Suprapubic skin (tissue), 3 donors: ENCODE data around the gene SMAD4.

Source experiments
- EP300 ChIP-seq: sonication (generic); formaldehyde crosslinking; IDR thresholded peaks from one replicate; pipeline ENCODE4 v1.6.1; 2017; ENCODE audit warnings: antibody characterized with exemption
- POLR2A ChIP-seq, 2 donors: fragments of 450-650 bp; IDR thresholded peaks; one replicate each; pipeline ENCODE4 v1.6.1; 2017; ENCODE audit warnings: antibody characterized with exemption in 2 of 2, mild to moderate bottlenecking in 2 of 2, moderate library complexity in 2 of 2
- TF ChIP-seq, protein P1 (sequence below), 2 donors: fragments of 200-600 bp in 1 of 2; fragments of 450-650 bp in 1 of 2; sonication (generic) in 1 of 2; IDR thresholded peaks; one replicate each; pipeline ENCODE4 v1.5.1; 2016 to 2019; ENCODE audit warnings: antibody characterized with exemption in 2 of 2, mild to moderate bottlenecking in 1 of 2, moderate library complexity in 1 of 2

DNA sequence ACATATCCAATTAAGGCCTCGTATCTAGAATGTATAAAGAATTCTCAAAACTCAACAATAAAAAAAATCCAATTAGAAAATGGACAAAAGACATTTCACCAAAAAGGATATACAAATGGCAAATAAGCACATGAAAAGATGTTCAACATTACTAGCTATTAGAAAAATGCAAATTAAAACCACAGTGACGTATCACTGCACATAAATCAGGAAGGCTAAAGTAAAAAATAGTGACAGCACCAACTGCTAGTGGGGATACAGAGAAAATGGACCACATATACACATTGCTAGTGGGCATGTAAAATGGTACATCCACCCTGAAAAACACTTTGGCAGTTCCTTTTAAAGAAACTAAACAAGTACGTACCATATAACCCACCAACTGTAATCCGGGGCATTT, 59.7 kb downstream of the SMAD4 start:
- no peak for TF ChIP-seq POLR2A (IDR thresholded peaks at IDR 0.05)
- TF ChIP-seq, protein P1, sequence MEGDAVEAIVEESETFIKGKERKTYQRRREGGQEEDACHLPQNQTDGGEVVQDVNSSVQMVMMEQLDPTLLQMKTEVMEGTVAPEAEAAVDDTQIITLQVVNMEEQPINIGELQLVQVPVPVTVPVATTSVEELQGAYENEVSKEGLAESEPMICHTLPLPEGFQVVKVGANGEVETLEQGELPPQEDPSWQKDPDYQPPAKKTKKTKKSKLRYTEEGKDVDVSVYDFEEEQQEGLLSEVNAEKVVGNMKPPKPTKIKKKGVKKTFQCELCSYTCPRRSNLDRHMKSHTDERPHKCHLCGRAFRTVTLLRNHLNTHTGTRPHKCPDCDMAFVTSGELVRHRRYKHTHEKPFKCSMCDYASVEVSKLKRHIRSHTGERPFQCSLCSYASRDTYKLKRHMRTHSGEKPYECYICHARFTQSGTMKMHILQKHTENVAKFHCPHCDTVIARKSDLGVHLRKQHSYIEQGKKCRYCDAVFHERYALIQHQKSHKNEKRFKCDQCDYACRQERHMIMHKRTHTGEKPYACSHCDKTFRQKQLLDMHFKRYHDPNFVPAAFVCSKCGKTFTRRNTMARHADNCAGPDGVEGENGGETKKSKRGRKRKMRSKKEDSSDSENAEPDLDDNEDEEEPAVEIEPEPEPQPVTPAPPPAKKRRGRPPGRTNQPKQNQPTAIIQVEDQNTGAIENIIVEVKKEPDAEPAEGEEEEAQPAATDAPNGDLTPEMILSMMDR (IDR thresholded peaks at IDR 0.05): no peak
- no peak for TF ChIP-seq EP300
